Effector memory CD4-positive, alpha-beta T cell (primary cell): ENCODE measurements around the gene CDK2.

Source experiments
- DNase-seq, 3 donors: peaks; one replicate each; pipeline ENCODE4 v3.0.0-alpha.2; 2020
- H3K27ac ChIP-seq: 2 replicates; pipeline ENCODE4 v1.7.0; 2013; ENCODE audit warnings: mild to moderate bottlenecking, low read length, moderate library complexity; ENCODE audit not compliant: insufficient read depth, poor library complexity, severe bottlenecking
- H3K27me3 ChIP-seq: replicated peaks from 2 replicates; pipeline ENCODE4 v1.7.0; 2013; ENCODE audit warnings: mild to moderate bottlenecking, low read length; ENCODE audit not compliant: insufficient read depth, control insufficient read depth, poor library complexity, severe bottlenecking
- H3K36me3 ChIP-seq: 2 replicates; pipeline ENCODE4 v1.7.0; 2013; ENCODE audit warnings: mild to moderate bottlenecking, low read length, moderate library complexity; ENCODE audit not compliant: control insufficient read depth, insufficient read depth
- H3K4me1 ChIP-seq: 2 replicates; pipeline ENCODE4 v1.7.0; 2013; ENCODE audit warnings: low read length, mild to moderate bottlenecking; ENCODE audit not compliant: control insufficient read depth, insufficient read depth, poor library complexity, severe bottlenecking
- H3K4me3 ChIP-seq: 2 replicates; pipeline ENCODE4 v1.7.0; 2013; ENCODE audit warnings: low read length, low read depth, mild to moderate bottlenecking; ENCODE audit not compliant: insufficient read depth, poor library complexity, severe bottlenecking
- H3K9me3 ChIP-seq: 2 replicates; pipeline ENCODE4 v1.7.0; 2013; ENCODE audit warnings: mild to moderate bottlenecking, low read length, moderate library complexity; ENCODE audit not compliant: control insufficient read depth

CDK2 gene

DNA sequence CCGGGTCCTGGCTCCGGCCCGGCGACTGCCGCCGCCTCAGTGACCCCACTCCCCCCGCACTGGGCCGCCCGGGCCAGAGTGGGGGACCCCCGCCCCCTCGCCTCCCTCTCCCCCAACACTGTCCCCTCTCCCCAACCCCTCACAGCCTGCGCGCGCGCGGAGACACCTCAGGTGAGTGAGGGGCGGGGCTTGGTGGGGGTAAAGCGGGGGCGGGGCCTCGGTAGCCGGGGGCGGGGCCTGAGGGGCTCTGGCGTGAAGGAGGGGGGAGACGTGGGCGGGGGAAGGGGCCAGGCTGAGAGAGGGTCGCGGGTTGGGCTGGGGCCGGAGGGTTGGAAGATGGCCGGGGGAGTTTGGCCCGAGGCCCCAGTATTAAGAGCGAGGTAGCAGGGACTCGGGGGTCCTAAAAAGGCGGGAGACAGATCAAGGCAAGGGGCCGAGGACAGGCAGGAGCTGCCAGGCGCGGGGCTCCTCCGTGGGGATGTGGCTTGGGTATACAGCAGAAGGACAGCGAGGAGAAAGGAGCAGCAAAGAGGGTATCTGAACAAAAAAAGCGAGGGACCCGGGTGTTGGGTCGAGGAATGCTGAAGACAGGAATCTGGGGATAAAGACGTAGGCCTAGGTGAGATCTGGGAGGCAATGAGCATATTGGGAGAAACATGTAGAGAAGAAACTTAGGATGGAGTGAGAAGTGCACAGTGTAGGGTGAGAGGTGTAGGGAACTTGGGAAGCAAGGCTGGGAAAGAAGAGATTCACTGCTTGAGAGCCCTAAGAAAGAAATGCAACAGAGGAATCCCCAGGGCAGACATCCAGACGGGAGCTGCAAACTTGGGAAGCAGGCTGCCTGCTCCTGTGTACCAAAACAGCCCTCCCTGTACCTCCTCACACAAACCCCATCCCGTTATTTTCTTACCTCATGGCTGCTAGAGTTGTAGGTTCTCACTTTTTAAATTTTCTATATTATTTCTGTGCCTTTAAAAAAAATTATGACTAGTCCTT, 41.2 kb downstream of the CDK2 start:
- Histone ChIP-seq H3K4me3 (peak overlapping the region; percentile 87), H3K9me3 (no peaks in the 10 kb centered on the region), H3K27me3 (no peaks in the 10 kb centered on the region), H3K4me1 (peaks cover 4% of the 10 kb centered on the region), H3K27ac (peak overlapping the region; percentile 75), H3K36me3 (no peaks in the 10 kb centered on the region)
- DNase-seq = peak; percentile 48 to 66 (median 53)

DNA sequence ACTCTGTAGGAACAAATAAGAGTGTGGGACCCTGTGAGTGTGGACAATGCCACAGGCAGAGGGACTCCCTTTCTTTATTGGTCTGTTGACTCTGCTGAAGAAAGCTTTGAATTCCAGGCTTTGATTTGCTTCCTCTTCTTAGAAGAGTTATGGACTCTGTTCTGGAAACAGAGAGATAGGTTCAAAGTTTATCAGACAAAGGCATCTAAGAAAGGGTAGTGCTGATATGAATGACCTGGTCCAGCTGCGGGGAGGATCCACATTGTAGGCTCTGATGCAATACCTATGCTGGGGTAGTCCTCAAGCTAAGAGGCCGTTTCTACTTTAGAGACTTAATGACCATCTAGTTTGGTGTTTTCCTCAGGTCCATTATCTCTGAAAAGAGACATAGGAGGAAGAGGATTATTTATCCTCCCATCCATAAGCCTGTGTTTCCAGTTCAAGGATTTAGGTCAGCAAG, 43.5 kb downstream of the CDK2 start:
- Histone ChIP-seq H3K27ac (no peak overlapping the region), H3K4me1 (peaks cover 4% of the 10 kb centered on the region), H3K36me3 (no peaks in the 10 kb centered on the region), H3K4me3 (no peak overlapping the region), H3K27me3 (no peaks in the 10 kb centered on the region), H3K9me3 (no peaks in the 10 kb centered on the region)
- DNase-seq = no peak

DNA sequence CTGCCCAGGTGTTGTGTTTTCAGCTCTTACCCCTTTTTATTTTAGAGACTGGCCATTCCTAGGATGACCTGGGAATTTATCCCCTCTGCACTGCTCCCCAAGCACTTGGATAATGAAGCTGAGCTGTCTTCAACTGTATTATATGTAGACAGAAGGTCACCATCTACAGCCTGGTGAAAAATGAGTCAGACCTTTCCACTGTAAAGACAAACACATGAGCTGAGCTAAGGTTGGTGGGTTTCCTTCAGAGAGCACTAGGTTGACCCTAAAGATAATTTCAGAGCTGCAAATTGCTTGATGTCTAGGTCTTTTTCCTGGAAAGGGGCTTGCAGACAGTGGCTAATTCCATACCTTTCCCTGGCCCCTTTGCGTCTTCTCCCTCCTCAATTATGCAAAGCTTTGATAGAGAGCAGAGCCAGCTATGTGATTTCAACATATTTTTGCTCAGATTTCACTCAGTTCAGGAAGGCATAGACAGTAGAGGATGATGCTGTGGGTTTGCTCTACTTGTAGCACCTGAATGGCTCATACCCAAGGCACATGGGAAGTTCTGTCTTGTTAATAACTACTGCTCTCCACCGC, 45.0 kb downstream of the CDK2 start:
- DNase-seq = no peak
- no peak overlapping the region for H3K27ac ChIP-seq
- no peaks in the 10 kb centered on the region for H3K36me3 ChIP-seq
- no peaks in the 10 kb centered on the region for H3K9me3 ChIP-seq
- no peaks in the 10 kb centered on the region for H3K27me3 ChIP-seq
- H3K4me1 ChIP-seq = peaks cover 4% of the 10 kb centered on the region
- no peak overlapping the region for H3K4me3 ChIP-seq

DNA sequence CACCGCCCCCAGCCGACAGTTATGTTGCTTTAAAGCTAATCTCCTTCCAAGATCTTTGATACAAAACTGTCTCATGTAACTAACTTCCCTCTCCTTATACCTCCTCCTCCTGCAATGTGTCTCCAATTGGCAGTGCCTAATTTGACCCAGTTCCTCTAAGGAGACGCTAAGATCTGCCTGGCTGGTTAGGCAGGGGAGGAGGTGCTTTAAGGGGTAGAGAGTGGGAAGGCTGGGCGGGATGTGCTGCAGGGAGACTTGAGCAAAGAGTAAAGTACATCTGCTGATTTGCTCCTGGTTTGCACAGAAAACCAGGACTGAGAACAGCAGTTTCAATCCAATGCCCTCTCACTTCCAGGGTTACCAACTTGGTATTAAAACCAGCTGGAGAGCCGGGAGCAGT, 46.9 kb downstream of the CDK2 start:
- Histone ChIP-seq H3K9me3 (no peaks in the 10 kb centered on the region), H3K27ac (no peak overlapping the region), H3K36me3 (no peaks in the 10 kb centered on the region), H3K4me3 (no peak overlapping the region), H3K27me3 (no peaks in the 10 kb centered on the region), H3K4me1 (no peaks in the 10 kb centered on the region)
- DNase-seq = no peak

DNA sequence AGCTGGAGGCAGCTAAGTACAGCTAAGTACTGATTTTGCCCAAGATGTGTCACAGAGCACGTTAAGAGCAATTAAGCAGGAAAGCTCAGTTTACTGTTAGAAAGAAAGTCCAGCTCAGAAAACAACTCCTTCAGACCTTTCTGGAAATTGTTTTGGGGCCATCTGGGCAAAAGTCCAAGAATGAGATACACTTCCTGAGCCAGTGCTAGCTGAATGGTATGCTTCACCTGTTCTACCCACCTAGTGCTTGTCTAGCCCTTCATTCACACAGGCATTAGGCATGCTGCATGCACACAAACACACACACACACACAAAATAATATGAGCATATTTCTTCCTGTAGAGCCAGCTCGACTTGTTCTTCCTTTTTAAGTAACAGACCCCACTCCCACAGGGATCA, 47.6 kb downstream of the CDK2 start:
- no peak for DNase-seq
- Histone ChIP-seq H3K4me3 (no peak overlapping the region), H3K27ac (no peak overlapping the region), H3K9me3 (no peaks in the 10 kb centered on the region), H3K27me3 (no peaks in the 10 kb centered on the region), H3K4me1 (no peaks in the 10 kb centered on the region), H3K36me3 (no peaks in the 10 kb centered on the region)

DNA sequence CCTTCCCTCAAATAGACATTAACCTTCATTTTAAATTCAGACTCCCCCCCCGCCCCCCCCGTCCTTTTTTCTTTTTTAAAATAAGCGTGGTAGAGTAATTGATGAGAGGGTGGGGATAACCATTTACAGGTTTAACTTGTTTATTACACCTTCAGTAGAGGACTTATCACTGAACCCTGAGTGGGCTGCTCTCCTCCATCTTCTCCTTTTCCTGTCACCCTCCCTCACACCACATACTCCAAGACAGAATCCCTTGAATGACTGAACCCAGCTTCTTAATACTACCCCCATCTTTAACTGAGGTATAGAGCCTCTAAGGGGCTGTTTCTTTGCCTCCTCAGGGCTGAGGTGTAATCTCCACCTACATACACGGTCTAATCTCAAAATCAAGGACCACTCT, 50.6 kb downstream of the CDK2 start:
- H3K4me1 ChIP-seq = peaks cover 17% of the 10 kb centered on the region
- no peaks in the 10 kb centered on the region for H3K36me3 ChIP-seq
- no peak overlapping the region for H3K4me3 ChIP-seq
- H3K9me3 ChIP-seq = no peaks in the 10 kb centered on the region
- no peaks in the 10 kb centered on the region for H3K27me3 ChIP-seq
- H3K27ac ChIP-seq = no peak overlapping the region
- DNase-seq = no peak

DNA sequence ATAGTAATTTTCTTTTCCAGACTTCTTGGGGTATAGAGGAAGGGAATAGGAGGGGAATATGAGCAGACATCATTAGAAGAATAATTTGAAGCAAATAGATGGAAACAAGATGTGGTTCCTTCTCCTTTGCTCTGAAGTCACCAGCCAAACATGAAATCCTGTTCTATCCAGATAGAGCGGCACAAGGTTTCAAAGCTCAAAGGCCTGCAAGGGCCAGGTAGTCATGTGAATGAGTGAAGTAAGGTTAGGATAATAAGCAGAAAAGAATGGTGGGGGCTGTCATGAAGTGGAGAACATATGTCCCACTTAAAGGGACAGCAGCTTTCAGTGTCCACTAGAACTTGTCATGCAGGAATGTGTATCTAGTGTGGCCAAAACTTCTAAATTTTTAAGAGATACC, 51.7 kb downstream of the CDK2 start:
- no peak overlapping the region for H3K27ac ChIP-seq
- H3K36me3 ChIP-seq = no peaks in the 10 kb centered on the region
- H3K9me3 ChIP-seq = no peaks in the 10 kb centered on the region
- H3K27me3 ChIP-seq = no peaks in the 10 kb centered on the region
- no peak for DNase-seq
- no peak overlapping the region for H3K4me3 ChIP-seq
- peaks cover 19% of the 10 kb centered on the region for H3K4me1 ChIP-seq

DNA sequence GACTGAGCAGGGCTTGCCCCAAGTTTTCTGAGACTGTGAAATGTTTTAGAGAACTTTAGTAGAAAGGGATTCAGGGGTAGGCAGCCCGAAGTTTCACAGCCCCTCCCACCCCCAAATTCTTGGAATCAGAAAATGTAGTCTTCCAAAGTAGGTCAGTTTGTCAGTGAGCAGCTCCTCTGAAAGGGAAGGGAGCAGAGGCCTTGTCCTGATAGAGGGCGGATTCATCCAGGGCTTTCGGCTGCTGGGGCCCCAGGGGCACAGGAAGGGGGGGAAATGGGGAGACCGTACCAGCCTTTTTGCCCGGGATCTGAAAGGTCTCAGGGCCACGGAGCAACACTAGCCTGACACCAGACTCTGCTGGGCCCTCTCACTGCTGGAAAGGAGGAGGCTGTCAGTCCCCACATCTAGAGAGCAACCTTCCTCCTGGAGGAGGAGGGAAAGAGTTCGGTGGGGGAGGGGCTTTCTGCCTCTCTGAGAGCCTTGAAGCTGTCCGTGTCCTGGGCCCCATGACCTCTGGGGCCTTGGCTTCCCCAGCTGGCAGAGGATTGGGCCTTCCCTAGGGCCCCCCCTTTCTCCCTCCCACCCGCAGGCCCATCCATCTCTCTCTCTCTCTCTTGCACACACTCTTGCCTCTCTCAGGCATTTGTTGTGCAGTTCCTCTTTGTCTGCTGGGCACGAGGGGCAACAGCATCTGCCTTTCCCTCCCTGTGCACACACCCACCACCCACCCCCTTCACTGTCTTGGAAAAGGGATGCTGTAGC, 54.0 kb downstream of the CDK2 start, which contains the start of gene IKZF4:
TSS of gene IKZF4 (plus strand) at position 621 of the 762 bp plus-strand sequence. CDS start 451 bp downstream, outside the sequence.
- H3K27ac ChIP-seq = no peak within 1 kb of the TSS
- peaks cover 7% of the 10 kb centered on the region for H3K36me3 ChIP-seq
- H3K4me3 ChIP-seq = peak within 1 kb of the TSS; percentile 50
- no peaks in the 10 kb centered on the region for H3K27me3 ChIP-seq
- no peak for DNase-seq
- H3K9me3 ChIP-seq = no peaks in the 10 kb centered on the region
- peaks cover 19% of the 10 kb centered on the region for H3K4me1 ChIP-seq

DNA sequence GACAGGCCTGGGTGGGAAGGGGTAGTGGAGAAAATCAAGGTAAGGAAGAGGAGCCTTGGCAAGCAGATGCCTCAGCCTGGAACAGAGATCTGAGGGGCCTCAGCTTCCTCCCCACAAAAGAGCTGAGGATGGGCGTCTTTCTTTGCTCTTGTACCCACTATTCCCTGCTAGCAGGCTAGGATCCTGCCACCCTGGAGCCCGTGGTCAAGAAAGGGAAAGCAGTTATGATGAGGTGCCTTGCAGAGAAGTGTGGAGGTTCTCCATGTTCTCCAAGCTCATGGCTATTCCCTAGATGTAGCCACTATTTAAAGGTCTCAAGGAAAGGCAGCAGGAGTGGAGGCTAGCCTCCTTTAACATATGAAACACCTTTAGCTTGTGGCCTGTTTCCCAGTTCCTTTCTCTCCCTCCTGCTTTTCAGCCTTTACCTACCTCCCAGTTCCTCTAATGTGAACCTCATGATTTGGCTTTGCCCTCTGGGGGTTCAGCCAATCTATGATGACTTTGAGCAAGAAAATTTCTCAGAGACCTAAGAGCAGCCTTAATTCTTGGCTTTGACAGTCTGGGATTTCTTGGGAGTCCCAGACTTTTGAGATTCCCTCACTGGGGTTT, 55.4 kb downstream of the CDK2 start:
- Histone ChIP-seq H3K27ac (no peak overlapping the region), H3K36me3 (peaks cover 7% of the 10 kb centered on the region), H3K4me1 (peaks cover 19% of the 10 kb centered on the region), H3K27me3 (no peaks in the 10 kb centered on the region), H3K9me3 (no peaks in the 10 kb centered on the region), H3K4me3 (peak overlapping the region; percentile 50)
- no peak for DNase-seq
